Skeletal muscle tissue (tissue), 4 donors: ENCODE results near the gene AKAP13. TPM values are rescaled to one million over a fixed set of nuclear protein-coding genes. Genes with fewer than 3 reads are reported as not detected.
A peak's percentile ranks its signal among the peaks of the same experiment; 100 is the strongest.

Experiments
- H3K27ac ChIP-seq: one replicate; pipeline ENCODE4 v1.7.0; 2013; ENCODE audit warnings: mild to moderate bottlenecking, low read depth, low read length, inconsistent platforms
- H3K27me3 ChIP-seq, 3 donors: one replicate each; pipeline ENCODE4 v1.7.0; 2013; ENCODE audit warnings: low read length in 3 of 3; ENCODE audit not compliant: control insufficient read depth in 3 of 3, insufficient read depth in 3 of 3
- H3K36me3 ChIP-seq, 3 donors: one replicate each; pipeline ENCODE4 v1.7.0; 2013; ENCODE audit warnings: low read length in 3 of 3; ENCODE audit not compliant: control insufficient read depth in 3 of 3, insufficient read depth in 3 of 3
- H3K4me1 ChIP-seq, 3 donors: one replicate each; pipeline ENCODE4 v1.7.0; 2013; ENCODE audit warnings: low read length in 3 of 3, mild to moderate bottlenecking in 3 of 3; ENCODE audit not compliant: control insufficient read depth in 3 of 3, insufficient read depth in 3 of 3
- H3K4me3 ChIP-seq, 3 donors: one replicate each; pipeline ENCODE4 v1.7.0; 2013; ENCODE audit warnings: low read length in 3 of 3
- H3K9ac ChIP-seq, 3 donors: one replicate each; pipeline ENCODE4 v1.7.0; 2013; ENCODE audit warnings: low read length in 3 of 3, mild to moderate bottlenecking in 3 of 3, moderate library complexity in 2 of 3, low read depth in 1 of 3
- H3K9me3 ChIP-seq, 3 donors: one replicate each; pipeline ENCODE4 v1.7.0; 2013; ENCODE audit warnings: low read length in 3 of 3; ENCODE audit not compliant: control insufficient read depth in 3 of 3
- total RNA-seq: library from RNA; depleted of rRNA; stranded (reverse); fragments of >200 nt; gene quantifications from one replicate; pipeline ENCODE4 v1.2.3, GENCODE V29; 2014
- donor health status: Osteomylitis.

AKAP13 gene
- total RNA-seq, 1 donor from 2014 or later, result 129 TPM

DNA sequence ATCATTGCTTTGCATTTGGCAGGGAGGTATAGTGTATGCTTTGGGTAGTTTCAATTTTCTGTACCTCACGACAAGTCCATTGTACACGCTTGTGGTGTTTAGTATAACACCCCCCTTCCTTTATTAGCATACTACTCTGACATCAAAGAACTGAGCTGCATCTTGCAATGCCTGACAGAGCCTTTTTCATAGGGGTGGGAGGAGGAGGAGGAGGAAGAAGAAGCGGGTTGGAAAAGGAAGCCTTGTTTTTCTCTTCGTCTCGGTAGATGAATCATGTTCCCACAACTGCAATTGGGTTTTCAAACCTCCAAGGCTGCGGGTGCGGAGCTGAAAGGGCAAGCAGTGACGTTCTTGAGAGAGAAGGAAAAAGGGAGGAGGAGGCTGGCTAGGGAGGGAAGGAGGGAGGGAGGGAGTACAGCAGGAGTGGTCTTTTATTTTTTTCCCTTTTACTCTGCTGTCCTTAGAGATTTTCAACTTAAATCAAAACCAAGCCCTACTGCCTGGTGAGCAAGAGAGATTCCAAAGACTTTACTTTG is 238.6 kb downstream of the AKAP13 start:
- Histone ChIP-seq H3K4me3 (peak overlapping the region; percentile 30 to 83 (median 67)), H3K9ac (peak overlapping the region; percentile 71 to 80 (median 72)), H3K9me3 (no peaks in the 10 kb centered on the region), H3K36me3 (no peaks in the 10 kb centered on the region), H3K27me3 (no peaks in the 10 kb centered on the region), H3K4me1 (peaks cover 62 to 74% (median 74%) of the 10 kb centered on the region in 3 donors), H3K27ac (peak overlapping the region; percentile 93)

- H3K4me3 ChIP-seq, result peak overlapping the region; percentile 67 to 83 (median 70)
- H3K9me3 ChIP-seq, result no peaks in the 10 kb centered on the region
- H3K9ac ChIP-seq, result peak overlapping the region; percentile 71 to 80 (median 72)
- no peaks in the 10 kb centered on the region for H3K36me3 ChIP-seq
- H3K27ac ChIP-seq, result peak overlapping the region; percentile 93
- H3K27me3 ChIP-seq, result no peaks in the 10 kb centered on the region
- H3K4me1 ChIP-seq, result peaks cover 66 to 82% (median 79%) of the 10 kb centered on the region in 3 donors
Measured at GRCh38 chr15:85619992-85620689, 239.7 kb downstream of the AKAP13 start.

- H3K4me3 ChIP-seq, result peak overlapping the region; percentile 67 to 83 (median 70)
- peak overlapping the region; percentile 71 to 80 (median 72) for H3K9ac ChIP-seq
- peaks cover 70 to 84% (median 80%) of the 10 kb centered on the region in 3 donors for H3K4me1 ChIP-seq
- peak overlapping the region; percentile 93 for H3K27ac ChIP-seq
- no peaks in the 10 kb centered on the region for H3K9me3 ChIP-seq
- no peaks in the 10 kb centered on the region for H3K27me3 ChIP-seq
- H3K36me3 ChIP-seq, result peaks cover 0 to under 1% (median 0%) of the 10 kb centered on the region in 3 donors
Measured at GRCh38 chr15:85620690-85621049, 240.3 kb downstream of the AKAP13 start.

- Histone ChIP-seq H3K9me3 (no peaks in the 10 kb centered on the region), H3K9ac (peak overlapping the region in 2 of 3 donors; percentile 72 to 80), H3K4me3 (peak overlapping the region; percentile 45 to 83 (median 67)), H3K4me1 (peaks cover 69 to 84% (median 80%) of the 10 kb centered on the region in 3 donors), H3K36me3 (peaks cover 0 to 5% (median 0%) of the 10 kb centered on the region in 3 donors), H3K27ac (peak overlapping the region; percentile 93), H3K27me3 (no peaks in the 10 kb centered on the region)
Measured at GRCh38 chr15:85621094-85621493, 240.7 kb downstream of the AKAP13 start.

DNA sequence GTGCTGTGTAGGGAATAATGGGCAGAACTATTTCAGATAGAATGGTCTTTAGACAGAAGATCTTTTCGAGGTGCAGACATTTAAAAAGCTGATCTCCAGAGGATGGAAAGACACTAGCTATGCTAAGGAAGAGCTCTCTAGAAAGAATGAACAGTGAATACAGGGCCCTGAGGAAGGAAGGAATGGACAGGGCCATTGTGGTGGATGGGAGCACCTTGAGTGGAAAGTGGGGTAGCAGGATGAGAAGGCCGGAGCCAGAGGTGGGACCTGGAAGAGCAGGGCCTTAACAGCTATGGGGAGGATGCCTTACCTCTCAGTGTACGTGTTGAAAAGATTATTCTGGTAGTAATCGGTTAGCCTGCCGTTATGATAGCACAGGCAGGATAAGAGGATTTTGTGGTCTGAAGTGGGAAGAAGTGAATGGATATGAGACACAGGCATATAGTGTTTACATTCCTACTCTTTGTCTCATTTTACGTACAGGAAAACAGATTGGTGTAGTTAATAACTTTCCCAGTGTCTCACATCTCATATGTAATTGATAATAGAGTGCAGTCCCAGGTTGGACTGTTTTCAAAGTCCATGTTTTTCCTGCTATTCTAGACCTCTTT is 241.9 kb downstream of the AKAP13 start:
- H3K36me3 ChIP-seq, result peaks cover 0 to 7% (median 0%) of the 10 kb centered on the region in 3 donors
- peak overlapping the region in 1 of 3 donors; percentile 44 for H3K9ac ChIP-seq
- H3K4me3 ChIP-seq, result peak overlapping the region; percentile 30 to 83 (median 59)
- H3K9me3 ChIP-seq, result no peaks in the 10 kb centered on the region
- peaks cover 73 to 87% (median 78%) of the 10 kb centered on the region in 3 donors for H3K4me1 ChIP-seq
- H3K27me3 ChIP-seq, result no peaks in the 10 kb centered on the region
- peak overlapping the region; percentile 93 for H3K27ac ChIP-seq

DNA sequence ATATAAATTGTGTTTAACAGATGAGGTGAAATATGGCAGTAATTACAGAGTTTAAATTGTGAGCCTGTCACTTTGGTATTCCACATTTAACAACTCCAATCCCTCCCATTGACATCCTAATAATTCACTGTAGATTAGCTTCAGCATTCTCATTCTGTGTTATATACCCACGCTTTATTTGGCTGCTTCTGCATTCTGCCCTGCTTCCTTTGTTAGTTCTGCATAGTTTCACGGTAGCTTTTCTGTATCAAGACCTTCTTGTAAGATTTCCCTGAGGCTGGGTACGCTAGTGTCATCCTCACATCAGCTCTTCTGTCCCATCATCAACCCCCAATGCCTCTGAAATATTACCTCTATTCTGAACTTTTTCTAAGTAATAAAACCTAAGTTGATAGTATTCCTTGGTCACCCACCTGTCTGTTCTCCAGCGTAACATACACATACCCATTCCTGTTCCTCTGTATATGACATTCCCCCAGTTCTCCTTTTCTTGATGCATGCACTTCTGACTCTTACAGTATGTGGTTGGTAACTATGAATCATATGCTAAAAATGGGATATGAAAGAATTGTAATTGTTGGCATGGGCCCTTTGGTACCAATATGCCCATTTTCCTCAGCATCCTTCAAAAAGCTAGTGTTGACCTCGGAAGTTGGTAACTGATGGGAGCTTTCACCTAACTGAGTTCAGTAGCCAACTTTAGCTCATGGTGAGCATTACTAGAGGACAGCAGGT is 243.1 kb downstream of the AKAP13 start:
- Histone ChIP-seq H3K9ac (peak overlapping the region in 2 of 3 donors; percentile 11 to 52), H3K9me3 (no peaks in the 10 kb centered on the region), H3K27ac (peak overlapping the region; percentile 93), H3K27me3 (no peaks in the 10 kb centered on the region), H3K4me3 (peak overlapping the region in 2 of 3 donors; percentile 41 to 83), H3K4me1 (peaks cover 63 to 80% (median 75%) of the 10 kb centered on the region in 3 donors), H3K36me3 (peaks cover 0 to 7% (median 0%) of the 10 kb centered on the region in 3 donors)

- Histone ChIP-seq H3K4me1 (peaks cover 56 to 73% (median 69%) of the 10 kb centered on the region in 3 donors), H3K4me3 (peak overlapping the region in 1 of 3 donors; percentile 83), H3K9ac (peak overlapping the region in 1 of 3 donors; percentile 11)
Measured at GRCh38 chr15:85624291-85624801, 243.9 kb downstream of the AKAP13 start.

DNA sequence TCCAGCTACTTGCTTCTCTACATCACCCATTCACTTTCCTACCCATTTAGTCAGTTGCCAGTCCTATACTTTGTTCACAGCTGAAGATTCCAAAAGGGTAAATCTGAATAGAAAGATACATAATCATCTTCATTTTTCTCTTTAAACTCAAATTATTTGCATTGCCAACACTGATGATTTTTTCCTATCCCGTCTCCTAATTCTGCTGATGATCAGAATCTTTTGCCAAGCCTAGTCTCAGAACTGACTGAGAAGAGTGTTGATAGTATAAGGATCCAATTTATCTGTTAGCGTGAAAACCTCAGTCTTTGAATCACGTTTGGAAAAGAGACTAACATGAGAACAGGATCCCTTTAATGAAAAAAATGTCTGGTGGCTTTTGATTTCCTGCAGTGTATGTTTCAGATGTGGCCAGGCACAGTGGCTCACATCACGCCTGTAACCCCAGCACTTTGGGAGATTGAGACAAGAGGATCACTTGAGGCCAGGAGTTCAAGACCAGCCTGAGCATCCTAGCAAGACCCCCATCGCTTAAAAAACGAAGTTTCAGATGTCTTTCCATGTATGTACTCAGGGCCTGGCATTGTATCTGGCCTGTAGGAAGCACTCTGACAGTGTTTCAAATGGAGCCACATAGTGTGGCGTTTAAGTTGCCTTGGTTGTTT is 244.9 kb downstream of the AKAP13 start:
- peaks cover 48 to 64% (median 63%) of the 10 kb centered on the region in 3 donors for H3K4me1 ChIP-seq
- no peak overlapping the region for H3K9ac ChIP-seq
- H3K36me3 ChIP-seq, result peaks cover 0 to 7% (median 0%) of the 10 kb centered on the region in 3 donors
- H3K27me3 ChIP-seq, result no peaks in the 10 kb centered on the region
- H3K9me3 ChIP-seq, result no peaks in the 10 kb centered on the region
- H3K27ac ChIP-seq, result peak overlapping the region; percentile 93
- H3K4me3 ChIP-seq, result peak overlapping the region in 1 of 3 donors; percentile 83

More at GRCh38 chr15:85624291-85624801, 243.9 kb downstream of the AKAP13 start:
- no peaks in the 10 kb centered on the region for H3K27me3 ChIP-seq
- H3K36me3 ChIP-seq, result peaks cover 0 to 7% (median 0%) of the 10 kb centered on the region in 3 donors
- peak overlapping the region; percentile 93 for H3K27ac ChIP-seq
- no peaks in the 10 kb centered on the region for H3K9me3 ChIP-seq

- Histone ChIP-seq H3K27ac (peak overlapping the region; percentile 93), H3K4me1 (peaks cover 42 to 60% (median 59%) of the 10 kb centered on the region in 3 donors), H3K9me3 (no peaks in the 10 kb centered on the region), H3K9ac (no peak overlapping the region), H3K36me3 (peaks cover 0 to 7% (median 0%) of the 10 kb centered on the region in 3 donors), H3K27me3 (no peaks in the 10 kb centered on the region), H3K4me3 (peak overlapping the region in 1 of 3 donors; percentile 27)
Measured at GRCh38 chr15:85625856-85626255, 245.5 kb downstream of the AKAP13 start.
